ENCODE results near the gene WDCP.

DNA sequence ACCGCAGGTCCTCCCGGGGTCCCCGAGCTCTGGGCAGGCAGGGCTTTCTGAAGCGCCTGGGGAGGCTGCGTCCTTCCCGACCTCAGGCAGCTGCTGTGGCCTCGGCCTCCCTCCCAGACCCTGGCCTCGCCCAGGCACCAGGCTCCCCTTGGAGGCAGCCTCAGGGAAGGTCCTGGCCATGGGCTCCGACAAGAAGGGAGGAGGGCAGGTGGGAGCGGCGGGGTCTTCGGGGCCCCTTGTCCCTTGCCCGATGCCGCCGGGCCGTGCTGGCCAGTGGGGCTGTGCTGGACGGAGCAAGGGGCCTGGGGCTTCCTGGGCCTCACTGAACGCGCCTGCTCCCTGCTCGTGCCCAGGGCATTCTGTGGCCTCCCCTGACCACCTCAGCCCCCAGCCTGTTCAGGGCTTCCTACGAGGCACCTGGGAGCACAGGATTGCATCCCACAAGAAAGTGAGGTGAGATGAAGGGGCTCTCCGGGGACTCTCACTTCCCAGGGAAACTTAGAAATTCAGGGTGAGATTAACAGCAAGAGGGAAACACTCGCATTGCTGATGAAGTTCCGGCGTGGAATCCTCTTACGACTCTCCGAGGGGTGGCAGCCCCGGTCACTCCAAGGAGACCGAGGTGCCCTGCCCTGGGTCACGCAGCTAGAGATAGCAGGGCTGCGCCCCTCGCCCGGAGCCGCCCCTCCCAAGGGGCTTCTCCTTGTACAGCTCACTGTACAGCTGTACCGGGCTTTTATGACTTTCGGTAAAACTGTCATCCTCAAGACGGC lies 36.5 kb downstream of the WDCP start:
- TF ChIP-seq, protein P1, sequence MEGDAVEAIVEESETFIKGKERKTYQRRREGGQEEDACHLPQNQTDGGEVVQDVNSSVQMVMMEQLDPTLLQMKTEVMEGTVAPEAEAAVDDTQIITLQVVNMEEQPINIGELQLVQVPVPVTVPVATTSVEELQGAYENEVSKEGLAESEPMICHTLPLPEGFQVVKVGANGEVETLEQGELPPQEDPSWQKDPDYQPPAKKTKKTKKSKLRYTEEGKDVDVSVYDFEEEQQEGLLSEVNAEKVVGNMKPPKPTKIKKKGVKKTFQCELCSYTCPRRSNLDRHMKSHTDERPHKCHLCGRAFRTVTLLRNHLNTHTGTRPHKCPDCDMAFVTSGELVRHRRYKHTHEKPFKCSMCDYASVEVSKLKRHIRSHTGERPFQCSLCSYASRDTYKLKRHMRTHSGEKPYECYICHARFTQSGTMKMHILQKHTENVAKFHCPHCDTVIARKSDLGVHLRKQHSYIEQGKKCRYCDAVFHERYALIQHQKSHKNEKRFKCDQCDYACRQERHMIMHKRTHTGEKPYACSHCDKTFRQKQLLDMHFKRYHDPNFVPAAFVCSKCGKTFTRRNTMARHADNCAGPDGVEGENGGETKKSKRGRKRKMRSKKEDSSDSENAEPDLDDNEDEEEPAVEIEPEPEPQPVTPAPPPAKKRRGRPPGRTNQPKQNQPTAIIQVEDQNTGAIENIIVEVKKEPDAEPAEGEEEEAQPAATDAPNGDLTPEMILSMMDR (IDR thresholded peaks at IDR 0.05) = no peak
- TF ChIP-seq POLR2A (IDR thresholded peaks at IDR 0.05) = no peak

Measured in breast epithelium (tissue), 3 donors.